ENCODE measurements around the gene COA1. TPM values are rescaled to one million over a fixed set of nuclear protein-coding genes. Genes with fewer than 3 reads are reported as not detected.

The COA1 gene
- total and polyA plus RNA-seq, 9 of the 15 experiments (the other 6 are each of a cell fraction or from before 2014, with no cell fraction given), result 98.9 to 463 (median 181) TPM

DNA sequence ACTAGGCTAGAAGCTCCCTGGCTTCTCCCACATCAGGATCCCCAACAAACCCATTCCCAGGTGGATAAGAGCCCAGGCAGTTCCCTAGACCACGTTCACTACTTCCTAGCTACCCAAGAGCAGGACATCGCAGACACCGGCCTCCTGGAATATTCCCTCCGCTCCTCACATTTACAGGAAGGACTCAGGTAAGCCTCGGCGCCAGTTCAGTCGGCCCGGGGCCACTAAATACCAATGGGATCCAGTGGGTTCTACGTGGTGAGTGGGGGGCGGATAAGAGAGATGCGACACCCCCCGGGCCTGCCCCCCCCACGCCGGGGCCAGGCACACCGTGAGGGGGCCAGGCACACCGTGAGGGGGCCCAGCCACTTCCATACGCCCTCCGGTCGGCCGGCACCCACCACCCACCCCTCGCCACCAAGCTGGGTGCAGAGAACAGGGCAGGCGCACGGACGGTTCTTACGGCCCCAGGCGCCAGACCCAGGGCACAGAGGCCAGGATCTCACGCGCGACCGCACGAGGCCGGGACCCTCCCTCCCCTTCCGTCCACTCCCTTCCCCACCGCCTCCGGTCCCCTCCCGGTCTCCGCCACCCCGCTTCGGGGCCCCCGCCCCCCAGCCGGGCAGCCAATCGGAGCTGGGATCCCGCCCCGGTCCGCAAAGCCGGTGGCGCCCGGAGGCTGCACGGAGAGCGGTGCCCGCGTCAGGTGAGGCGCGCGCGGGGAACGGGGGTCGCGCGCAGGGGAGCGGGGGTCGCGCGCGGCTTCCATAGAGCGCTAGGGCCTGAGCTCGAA, 28.9 kb upstream of the COA1 start, which contains the start of gene BLVRA (continued):
- TF ChIP-seq PCBP1 (IDR thresholded peaks at IDR 0.05; ENCODE audit: low read depth, low read length, poor library complexity, severe bottlenecking) (no peak), RCOR1 (IDR thresholded peaks at IDR 0.05; ENCODE audit: borderline replicate concordance in 1 of 2, low read depth in 2 of 2, low read length in 2 of 2) (no peak), CTBP1 (IDR thresholded peaks at IDR 0.05; ENCODE audit: borderline replicate concordance) (0 out of 2 replicates have a peak, but pooled peaks have one; percentile 7), HLTF (IDR thresholded peaks at IDR 0.05) (no peak), KDM5B (IDR thresholded peaks at IDR 0.05; ENCODE audit: insufficient replicate concordance, low read depth, low read length) (peak; percentile 63), RBM22 (IDR thresholded peaks at IDR 0.05; ENCODE audit: low read depth, low read length, poor library complexity, severe bottlenecking) (no peak), TAF1 (IDR thresholded peaks at IDR 0.05; ENCODE audit: control insufficient read depth, extremely low read depth, insufficient read depth, low read length, severe bottlenecking) (peak; percentile 28)
- TF ChIP-seq, protein P1, sequence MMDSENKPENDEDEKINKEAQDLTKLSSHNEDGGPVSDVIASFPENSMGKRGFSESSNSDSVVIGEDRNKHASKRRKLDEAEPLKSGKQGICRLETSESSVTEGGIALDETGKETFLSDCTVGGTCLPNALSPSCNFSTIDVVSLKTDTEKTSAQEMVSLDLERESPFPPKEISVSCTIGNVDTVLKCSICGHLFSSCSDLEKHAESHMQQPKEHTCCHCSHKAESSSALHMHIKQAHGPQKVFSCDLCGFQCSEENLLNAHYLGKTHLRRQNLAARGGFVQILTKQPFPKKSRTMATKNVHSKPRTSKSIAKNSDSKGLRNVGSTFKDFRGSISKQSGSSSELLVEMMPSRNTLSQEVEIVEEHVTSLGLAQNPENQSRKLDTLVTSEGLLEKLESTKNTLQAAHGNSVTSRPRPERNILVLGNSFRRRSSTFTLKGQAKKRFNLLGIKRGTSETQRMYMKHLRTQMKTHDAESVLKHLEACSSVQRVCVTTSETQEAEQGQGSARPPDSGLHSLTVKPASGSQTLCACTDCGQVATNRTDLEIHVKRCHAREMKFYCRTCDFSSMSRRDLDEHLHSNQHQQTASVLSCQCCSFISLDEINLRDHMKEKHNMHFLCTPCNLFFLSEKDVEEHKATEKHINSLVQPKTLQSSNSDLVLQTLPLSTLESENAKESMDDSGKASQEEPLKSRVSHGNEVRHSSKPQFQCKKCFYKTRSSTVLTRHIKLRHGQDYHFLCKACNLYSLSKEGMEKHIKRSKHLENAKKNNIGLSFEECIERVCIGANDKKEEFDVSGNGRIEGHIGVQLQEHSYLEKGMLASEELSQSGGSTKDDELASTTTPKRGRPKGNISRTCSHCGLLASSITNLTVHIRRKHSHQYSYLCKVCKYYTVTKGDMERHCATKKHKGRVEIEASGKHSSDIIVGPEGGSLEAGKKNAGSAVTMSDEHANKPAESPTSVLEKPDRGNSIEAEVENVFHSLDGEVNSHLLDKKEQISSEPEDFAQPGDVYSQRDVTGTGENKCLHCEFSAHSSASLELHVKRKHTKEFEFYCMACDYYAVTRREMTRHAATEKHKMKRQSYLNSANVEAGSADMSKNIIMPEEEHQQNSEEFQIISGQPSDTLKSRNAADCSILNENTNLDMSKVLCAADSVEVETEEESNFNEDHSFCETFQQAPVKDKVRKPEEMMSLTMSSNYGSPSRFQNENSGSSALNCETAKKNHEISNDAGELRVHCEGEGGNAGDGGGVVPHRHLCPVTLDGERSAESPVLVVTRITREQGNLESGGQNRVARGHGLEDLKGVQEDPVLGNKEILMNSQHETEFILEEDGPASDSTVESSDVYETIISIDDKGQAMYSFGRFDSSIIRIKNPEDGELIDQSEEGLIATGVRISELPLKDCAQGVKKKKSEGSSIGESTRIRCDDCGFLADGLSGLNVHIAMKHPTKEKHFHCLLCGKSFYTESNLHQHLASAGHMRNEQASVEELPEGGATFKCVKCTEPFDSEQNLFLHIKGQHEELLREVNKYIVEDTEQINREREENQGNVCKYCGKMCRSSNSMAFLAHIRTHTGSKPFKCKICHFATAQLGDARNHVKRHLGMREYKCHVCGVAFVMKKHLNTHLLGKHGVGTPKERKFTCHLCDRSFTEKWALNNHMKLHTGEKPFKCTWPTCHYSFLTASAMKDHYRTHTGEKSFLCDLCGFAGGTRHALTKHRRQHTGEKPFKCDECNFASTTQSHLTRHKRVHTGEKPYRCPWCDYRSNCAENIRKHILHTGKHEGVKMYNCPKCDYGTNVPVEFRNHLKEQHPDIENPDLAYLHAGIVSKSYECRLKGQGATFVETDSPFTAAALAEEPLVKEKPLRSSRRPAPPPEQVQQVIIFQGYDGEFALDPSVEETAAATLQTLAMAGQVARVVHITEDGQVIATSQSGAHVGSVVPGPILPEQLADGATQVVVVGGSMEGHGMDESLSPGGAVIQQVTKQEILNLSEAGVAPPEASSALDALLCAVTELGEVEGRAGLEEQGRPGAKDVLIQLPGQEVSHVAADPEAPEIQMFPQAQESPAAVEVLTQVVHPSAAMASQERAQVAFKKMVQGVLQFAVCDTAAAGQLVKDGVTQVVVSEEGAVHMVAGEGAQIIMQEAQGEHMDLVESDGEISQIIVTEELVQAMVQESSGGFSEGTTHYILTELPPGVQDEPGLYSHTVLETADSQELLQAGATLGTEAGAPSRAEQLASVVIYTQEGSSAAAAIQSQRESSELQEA (IDR thresholded peaks at IDR 0.05; ENCODE audit: low read depth), result no peak
- TF ChIP-seq, protein P2, sequence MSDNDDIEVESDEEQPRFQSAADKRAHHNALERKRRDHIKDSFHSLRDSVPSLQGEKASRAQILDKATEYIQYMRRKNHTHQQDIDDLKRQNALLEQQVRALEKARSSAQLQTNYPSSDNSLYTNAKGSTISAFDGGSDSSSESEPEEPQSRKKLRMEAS (CRISPR knock-in tag; IDR thresholded peaks at IDR 0.05), result 0 out of 2 replicates have a peak, but pooled peaks have one; percentile 61
- TF ChIP-seq, protein P3, sequence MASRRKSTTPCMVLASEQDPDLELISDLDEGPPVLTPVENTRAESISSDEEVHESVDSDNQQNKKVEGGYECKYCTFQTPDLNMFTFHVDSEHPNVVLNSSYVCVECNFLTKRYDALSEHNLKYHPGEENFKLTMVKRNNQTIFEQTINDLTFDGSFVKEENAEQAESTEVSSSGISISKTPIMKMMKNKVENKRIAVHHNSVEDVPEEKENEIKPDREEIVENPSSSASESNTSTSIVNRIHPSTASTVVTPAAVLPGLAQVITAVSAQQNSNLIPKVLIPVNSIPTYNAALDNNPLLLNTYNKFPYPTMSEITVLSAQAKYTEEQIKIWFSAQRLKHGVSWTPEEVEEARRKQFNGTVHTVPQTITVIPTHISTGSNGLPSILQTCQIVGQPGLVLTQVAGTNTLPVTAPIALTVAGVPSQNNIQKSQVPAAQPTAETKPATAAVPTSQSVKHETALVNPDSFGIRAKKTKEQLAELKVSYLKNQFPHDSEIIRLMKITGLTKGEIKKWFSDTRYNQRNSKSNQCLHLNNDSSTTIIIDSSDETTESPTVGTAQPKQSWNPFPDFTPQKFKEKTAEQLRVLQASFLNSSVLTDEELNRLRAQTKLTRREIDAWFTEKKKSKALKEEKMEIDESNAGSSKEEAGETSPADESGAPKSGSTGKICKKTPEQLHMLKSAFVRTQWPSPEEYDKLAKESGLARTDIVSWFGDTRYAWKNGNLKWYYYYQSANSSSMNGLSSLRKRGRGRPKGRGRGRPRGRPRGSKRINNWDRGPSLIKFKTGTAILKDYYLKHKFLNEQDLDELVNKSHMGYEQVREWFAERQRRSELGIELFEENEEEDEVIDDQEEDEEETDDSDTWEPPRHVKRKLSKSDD (conservative IDR thresholded peaks at IDR 0.05; ENCODE audit: low read length), result no peak
